Tibial nerve (tissue), 4 donors: Measurements from ENCODE around the gene CACNA1E. TPM values are rescaled to one million over a fixed set of nuclear protein-coding genes. Genes with fewer than 3 reads are reported as not detected.

Source experiments
- DNase-seq, 2 donors: peaks; one replicate each; pipeline ENCODE4 v3.0.0-alpha.2; 2019; ENCODE audit warnings: low spot score in 2 of 2
- H3K27ac ChIP-seq, 4 donors: fragments of 200-600 bp; sonication (generic) in 3 of 4; one replicate each; pipeline ENCODE4 v1.5.1; 2017 to 2019; ENCODE audit warnings: mild to moderate bottlenecking in 1 of 4
- H3K27me3 ChIP-seq, 2 donors: fragments of 200-600 bp; sonication (generic) in 1 of 2; one replicate each; pipeline versions ENCODE4 v1.5.1 to v1.6.0; 2017 to 2019
- H3K36me3 ChIP-seq, 3 donors: fragments of 200-600 bp; sonication (generic); one replicate each; pipeline ENCODE4 v1.5.1; 2018 to 2019
- H3K4me1 ChIP-seq, 4 donors: fragments of 200-600 bp; sonication (generic) in 3 of 4; one replicate each; pipeline ENCODE4 v1.5.1; 2017 to 2019
- H3K4me3 ChIP-seq, 4 donors: fragments of 200-600 bp; sonication (generic) in 3 of 4; one replicate each; pipeline ENCODE4 v1.5.1; 2017 to 2019; ENCODE audit warnings: mild to moderate bottlenecking in 1 of 4, moderate library complexity in 1 of 4
- H3K9me3 ChIP-seq, 4 donors: fragments of 200-600 bp; sonication (generic) in 3 of 4; one replicate each; pipeline ENCODE4 v1.5.1; 2017 to 2019
- EP300 ChIP-seq, 2 donors: sonication (generic); formaldehyde crosslinking; IDR thresholded peaks; one replicate each; pipeline ENCODE4 v1.6.1; 2017; ENCODE audit warnings: antibody characterized with exemption in 2 of 2, mild to moderate bottlenecking in 1 of 2
- POLR2A ChIP-seq, 2 donors: fragments of 450-650 bp; IDR thresholded peaks; one replicate each; pipeline ENCODE4 v1.6.1; 2017; ENCODE audit warnings: antibody characterized with exemption in 2 of 2, mild to moderate bottlenecking in 2 of 2, moderate library complexity in 2 of 2
- WGBS, 2 donors: methylation state at CpG; one replicate each; pipeline ENCODE4 v1.1.5; 2018; 5-methylcytosine and 5-hydroxymethylcytosine counted together
- total RNA-seq, 4 donors: library from RNA; depleted of rRNA; stranded (reverse); fragments of >200 nt; gene quantifications; one replicate each; pipeline ENCODE4 v1.1.0, GENCODE V29; 2016
- TF ChIP-seq, protein P1 (sequence below), 5 experiments: fragments of 200-600 bp in 3 of 5; fragments of 450-650 bp in 2 of 5; sonication (generic) in 3 of 5; IDR thresholded peaks; one replicate each; pipeline ENCODE4 v1.5.1; 2016 to 2019; ENCODE audit warnings: antibody characterized with exemption in 5 of 5, mild to moderate bottlenecking in 3 of 5, moderate library complexity in 2 of 5

The CACNA1E gene
- total RNA-seq, 4 donors from 2014 or later = not detected

DNA sequence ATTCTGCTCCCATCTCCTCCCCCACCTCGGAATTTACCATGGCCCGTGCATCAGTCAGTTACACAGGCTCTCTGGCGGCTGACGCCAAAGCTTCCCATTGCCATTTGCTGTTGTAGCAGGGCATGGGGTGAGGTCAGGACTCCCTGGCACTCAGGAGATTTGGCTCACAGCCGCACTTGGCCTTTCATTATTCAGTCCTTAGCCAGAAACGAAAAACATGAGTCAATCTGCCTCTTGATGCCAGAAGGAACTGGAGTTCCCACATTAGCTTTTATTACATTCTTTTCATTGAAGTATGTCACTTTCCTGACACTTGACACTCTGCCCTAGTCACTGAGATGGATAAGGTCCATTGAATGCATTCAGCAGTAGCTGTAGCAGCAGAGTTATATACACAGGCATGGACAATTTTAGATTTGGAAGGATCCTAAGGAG is 260.6 kb downstream of the CACNA1E start:
- Histone ChIP-seq H3K9me3 (no peaks in the 10 kb centered on the region), H3K27ac (no peak overlapping the region), H3K27me3 (no peaks in the 10 kb centered on the region), H3K4me3 (no peak overlapping the region), H3K36me3 (no peaks in the 10 kb centered on the region), H3K4me1 (no peaks in the 10 kb centered on the region)
- TF ChIP-seq, protein P1, sequence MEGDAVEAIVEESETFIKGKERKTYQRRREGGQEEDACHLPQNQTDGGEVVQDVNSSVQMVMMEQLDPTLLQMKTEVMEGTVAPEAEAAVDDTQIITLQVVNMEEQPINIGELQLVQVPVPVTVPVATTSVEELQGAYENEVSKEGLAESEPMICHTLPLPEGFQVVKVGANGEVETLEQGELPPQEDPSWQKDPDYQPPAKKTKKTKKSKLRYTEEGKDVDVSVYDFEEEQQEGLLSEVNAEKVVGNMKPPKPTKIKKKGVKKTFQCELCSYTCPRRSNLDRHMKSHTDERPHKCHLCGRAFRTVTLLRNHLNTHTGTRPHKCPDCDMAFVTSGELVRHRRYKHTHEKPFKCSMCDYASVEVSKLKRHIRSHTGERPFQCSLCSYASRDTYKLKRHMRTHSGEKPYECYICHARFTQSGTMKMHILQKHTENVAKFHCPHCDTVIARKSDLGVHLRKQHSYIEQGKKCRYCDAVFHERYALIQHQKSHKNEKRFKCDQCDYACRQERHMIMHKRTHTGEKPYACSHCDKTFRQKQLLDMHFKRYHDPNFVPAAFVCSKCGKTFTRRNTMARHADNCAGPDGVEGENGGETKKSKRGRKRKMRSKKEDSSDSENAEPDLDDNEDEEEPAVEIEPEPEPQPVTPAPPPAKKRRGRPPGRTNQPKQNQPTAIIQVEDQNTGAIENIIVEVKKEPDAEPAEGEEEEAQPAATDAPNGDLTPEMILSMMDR (IDR thresholded peaks at IDR 0.05) = no peak
- TF ChIP-seq EP300 (IDR thresholded peaks at IDR 0.05) (no peak), POLR2A (IDR thresholded peaks at IDR 0.05) (no peak)
- no peak for DNase-seq
- 27 to 44% methylated on average over 6 of the region's 6 CpGs for WGBS, 2 donors

DNA sequence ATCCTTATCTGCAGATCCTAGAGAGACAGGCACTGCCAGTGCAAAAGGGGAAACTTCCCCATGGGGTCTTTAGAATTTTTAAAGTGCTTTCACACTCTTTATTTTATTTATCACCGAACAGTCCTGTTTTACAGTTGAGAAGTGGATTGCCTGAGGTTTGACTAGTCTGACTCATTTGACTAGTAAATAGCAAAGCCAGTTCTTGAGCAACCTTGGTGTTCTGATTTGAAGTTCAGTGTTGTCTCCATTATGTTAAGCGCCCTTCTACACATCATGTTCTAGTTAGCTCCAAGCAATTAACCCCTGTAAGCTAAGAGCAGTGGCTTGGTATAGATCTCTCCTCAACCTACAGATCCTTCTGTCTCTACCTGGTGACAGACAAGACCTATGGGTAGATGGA is 262.9 kb downstream of the CACNA1E start:
- Histone ChIP-seq H3K4me1 (no peaks in the 10 kb centered on the region), H3K36me3 (no peaks in the 10 kb centered on the region), H3K27me3 (no peaks in the 10 kb centered on the region), H3K4me3 (no peak overlapping the region), H3K9me3 (no peaks in the 10 kb centered on the region), H3K27ac (no peak overlapping the region)
- whole genome bisulfite sequencing, 2 donors = 89 to 90% methylated on average over 2 of the region's 2 CpGs
- no peak for DNase-seq
- TF ChIP-seq EP300 (IDR thresholded peaks at IDR 0.05) = no peak
- TF ChIP-seq, protein P1 (IDR thresholded peaks at IDR 0.05) = no peak
- no peak for TF ChIP-seq POLR2A (IDR thresholded peaks at IDR 0.05)

DNA sequence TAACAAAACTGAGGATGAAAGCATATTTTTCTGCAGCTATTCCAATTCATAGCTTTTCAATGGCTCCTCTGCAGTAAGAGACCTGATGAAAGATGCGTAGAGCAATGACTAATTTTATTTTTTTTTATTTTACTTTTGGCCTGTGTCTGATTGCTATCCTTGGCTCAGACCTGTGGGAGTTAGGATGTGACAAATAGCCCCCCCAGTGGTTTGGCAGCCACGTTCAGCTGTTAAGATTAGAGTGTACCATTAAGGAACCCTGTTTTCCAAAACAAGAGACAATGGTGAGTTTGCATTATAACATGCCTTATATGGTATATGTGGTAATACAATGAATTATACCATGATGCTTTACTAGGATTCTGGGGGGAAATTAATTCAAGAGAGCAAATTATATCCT is 264.7 kb downstream of the CACNA1E start:
- H3K36me3 ChIP-seq = no peaks in the 10 kb centered on the region

DNA sequence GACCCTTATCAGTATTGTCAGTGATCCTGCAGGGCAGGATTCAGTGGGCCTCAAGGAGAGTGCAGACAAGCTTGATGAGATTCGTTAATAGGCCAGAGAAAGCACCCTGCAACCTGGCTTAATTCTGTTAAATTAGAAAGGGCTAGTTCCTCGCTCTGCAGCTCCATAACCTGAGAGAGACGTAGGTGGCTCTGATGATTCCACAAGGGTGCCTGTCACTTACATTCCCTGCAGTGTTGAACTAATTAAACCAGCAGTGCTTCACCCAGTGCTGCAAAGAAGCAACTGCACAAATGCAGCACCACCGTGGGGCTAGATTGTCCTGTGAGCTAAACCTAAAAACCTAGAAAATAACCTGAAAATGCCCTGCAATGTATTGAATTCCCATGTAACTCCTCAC is 270.8 kb downstream of the CACNA1E start:
- no peak for DNase-seq
- H3K27me3 ChIP-seq = no peaks in the 10 kb centered on the region
- no peak overlapping the region for H3K4me3 ChIP-seq
- no peak for TF ChIP-seq EP300 (IDR thresholded peaks at IDR 0.05)
- TF ChIP-seq, protein P1 (IDR thresholded peaks at IDR 0.05) = no peak
- TF ChIP-seq POLR2A (IDR thresholded peaks at IDR 0.05) = no peak
- no peaks in the 10 kb centered on the region for H3K9me3 ChIP-seq
- no peak overlapping the region for H3K27ac ChIP-seq
- WGBS, 2 donors = 87 to 92% methylated on average over 4 of the region's 4 CpGs
- H3K36me3 ChIP-seq = no peaks in the 10 kb centered on the region
- no peaks in the 10 kb centered on the region for H3K4me1 ChIP-seq

More for the DNA sequence above, 264.7 kb downstream of the CACNA1E start:
- no peak overlapping the region for H3K27ac ChIP-seq
- no peak for DNase-seq
- no peaks in the 10 kb centered on the region for H3K27me3 ChIP-seq
- 71 to 73% methylated on average over 2 of the region's 2 CpGs for WGBS, 2 donors
- no peaks in the 10 kb centered on the region for H3K4me1 ChIP-seq
- H3K4me3 ChIP-seq = no peak overlapping the region
- TF ChIP-seq POLR2A (IDR thresholded peaks at IDR 0.05) (no peak), EP300 (IDR thresholded peaks at IDR 0.05) (no peak)
- TF ChIP-seq, protein P1 (IDR thresholded peaks at IDR 0.05) = no peak
- no peaks in the 10 kb centered on the region for H3K9me3 ChIP-seq

DNA sequence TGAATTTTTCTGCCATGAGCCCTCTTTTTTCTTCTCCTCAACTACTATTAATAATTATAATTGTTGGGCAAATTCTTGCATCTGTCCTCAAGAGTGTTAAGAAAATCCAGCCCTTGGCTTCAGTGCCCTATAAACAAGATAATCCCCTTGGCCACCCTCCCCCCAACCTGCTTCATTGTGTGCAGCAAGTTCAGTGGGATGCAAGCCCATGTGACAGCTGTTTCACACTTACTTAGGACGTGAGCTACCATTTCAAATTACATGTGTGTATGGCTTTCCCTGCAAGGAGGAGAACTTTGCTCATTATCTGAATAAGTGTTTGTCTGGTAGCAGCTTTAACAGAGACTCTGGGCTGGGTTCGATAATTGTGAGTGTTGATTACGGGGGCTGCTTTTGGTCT is 276.2 kb downstream of the CACNA1E start:
- 7 to 28% methylated on average over 3 of the region's 3 CpGs for WGBS, 2 donors
- Histone ChIP-seq H3K36me3 (no peaks in the 10 kb centered on the region), H3K4me1 (no peaks in the 10 kb centered on the region), H3K27ac (no peak overlapping the region), H3K27me3 (no peaks in the 10 kb centered on the region), H3K4me3 (no peak overlapping the region), H3K9me3 (no peaks in the 10 kb centered on the region)
- no peak for TF ChIP-seq EP300 (IDR thresholded peaks at IDR 0.05)
- no peak for DNase-seq

DNA sequence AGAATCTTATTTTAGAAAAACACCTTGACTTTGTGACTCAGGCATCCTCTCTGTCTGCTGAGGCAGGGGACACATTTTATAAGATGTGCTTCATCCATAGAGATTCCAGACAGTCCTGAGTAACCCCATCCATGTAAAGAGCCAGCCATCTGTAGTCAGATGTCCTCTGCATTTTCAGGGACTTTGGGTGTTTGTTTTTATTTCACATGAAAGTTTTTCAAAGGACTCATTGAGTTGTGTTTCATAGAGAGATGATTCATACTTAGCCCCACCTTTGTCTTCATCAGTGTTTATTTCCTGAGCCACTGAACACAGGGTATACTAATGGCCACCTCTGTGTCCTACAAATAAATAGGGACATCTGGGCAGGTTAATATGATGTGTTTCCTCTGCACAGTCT is 280.4 kb downstream of the CACNA1E start:
- no peaks in the 10 kb centered on the region for H3K27me3 ChIP-seq
- H3K36me3 ChIP-seq = no peaks in the 10 kb centered on the region
- DNase-seq = no peak
- TF ChIP-seq EP300 (IDR thresholded peaks at IDR 0.05) (no peak), POLR2A (IDR thresholded peaks at IDR 0.05) (no peak)
- TF ChIP-seq, protein P1 (IDR thresholded peaks at IDR 0.05) = no peak
- no peak overlapping the region for H3K4me3 ChIP-seq
- no peaks in the 10 kb centered on the region for H3K4me1 ChIP-seq
- H3K27ac ChIP-seq = no peak overlapping the region
- H3K9me3 ChIP-seq = no peaks in the 10 kb centered on the region
